Renal pelvis (tissue), 4 donors: ENCODE data around the gene GYS1. TPM values are rescaled to one million over a fixed set of nuclear protein-coding genes. Genes with fewer than 3 reads are reported as not detected.

ENCODE experiments used
- DNase-seq: peaks from one replicate; pipeline ENCODE4 v3.0.0-alpha.2; 2013
- polyA plus RNA-seq, 3 donors: library from polyadenylated mRNA; unstranded; fragments of 120-200 nt; gene quantifications; one replicate each; pipeline ENCODE4 v1.2.1, GENCODE V29; 2013; ENCODE audit not compliant: insufficient read length in 3 of 3

Gene GYS1
- polyA plus RNA-seq, 3 donors = 42.9 to 56.7 (median 55.5) TPM

DNA sequence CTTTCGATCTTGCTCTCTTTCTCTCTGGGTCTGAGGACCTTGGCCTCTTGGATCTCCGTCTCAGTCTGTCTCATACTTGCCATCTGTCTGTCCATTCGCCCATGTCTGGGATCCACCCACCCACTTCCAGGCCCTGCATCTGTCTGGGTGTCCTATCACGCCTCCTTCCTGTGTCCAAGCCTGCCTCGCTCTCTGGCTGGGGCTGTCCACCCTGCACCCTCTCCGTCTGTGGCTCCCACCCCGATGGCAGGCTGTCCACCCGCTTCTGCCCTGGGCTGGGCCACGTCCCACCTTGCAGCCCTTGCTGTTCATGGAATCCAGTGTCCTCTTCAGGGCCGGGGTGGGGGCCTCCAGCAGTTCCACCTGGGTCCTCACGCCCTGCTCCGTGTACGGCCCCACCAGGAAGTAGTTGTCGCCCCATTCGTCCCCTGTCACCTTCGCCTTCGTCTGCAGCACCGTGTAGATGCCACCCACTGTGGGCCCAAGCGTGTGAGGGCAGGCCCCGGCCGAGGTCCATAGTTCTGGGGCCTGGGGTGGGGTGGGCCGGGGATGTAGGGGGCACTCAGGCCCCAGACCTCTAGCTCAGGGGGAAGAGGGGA, 2.0 kb downstream of the GYS1 start:
- DNase-seq = no peak

DNA sequence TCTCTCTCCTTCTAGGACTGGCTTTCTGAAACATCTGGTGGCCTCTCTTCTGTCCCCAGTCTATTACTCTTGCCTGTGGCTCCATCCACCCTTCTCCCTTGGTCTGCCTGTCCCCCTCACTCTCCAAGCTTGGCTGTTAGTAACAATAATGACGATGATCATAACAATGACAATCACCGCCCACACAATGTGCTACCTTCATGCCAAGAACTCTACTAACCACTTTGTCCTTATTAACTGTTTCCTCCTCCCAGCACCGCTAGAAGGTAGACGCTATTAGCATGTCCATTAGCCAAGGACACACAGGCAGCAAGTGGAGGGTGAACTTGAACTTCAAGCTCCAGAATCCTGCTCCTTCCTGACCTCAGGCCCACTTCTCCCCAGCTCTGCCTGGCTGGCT, 2.7 kb downstream of the GYS1 start:
- no peak for DNase-seq

DNA sequence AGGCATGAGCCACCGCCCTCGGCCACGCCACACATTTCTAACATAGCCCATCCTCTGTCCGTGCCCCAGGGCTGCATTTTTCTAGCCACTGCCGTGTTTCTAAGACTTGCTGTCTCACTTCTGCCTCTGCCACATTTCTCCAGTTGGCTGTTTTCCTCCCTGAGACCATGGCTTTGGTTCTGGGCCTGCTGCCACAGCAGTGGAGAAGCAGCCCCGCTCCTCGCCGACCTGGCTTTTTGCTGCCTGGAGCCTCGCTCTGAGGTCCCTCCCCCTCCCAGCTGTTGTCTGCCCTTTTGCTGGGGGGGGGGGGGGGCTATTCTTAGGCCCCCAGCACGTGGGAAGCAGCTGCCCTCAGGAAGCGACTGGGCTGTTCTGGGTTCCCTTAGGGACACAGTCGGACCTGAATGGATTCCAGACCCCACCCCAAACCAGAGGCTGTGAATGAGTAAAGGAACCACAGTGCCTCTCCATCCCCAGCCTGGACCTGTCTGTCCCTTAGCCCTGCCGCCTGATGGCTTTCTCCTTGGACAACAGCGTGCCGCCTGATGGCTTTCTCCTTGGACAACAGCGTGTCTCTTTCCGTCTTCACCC, 3.3 kb downstream of the GYS1 start:
- DNase-seq = no peak

- no peak for DNase-seq
Measured at GRCh38 chr19:48988860-48989259, 4.2 kb downstream of the GYS1 start.

DNA sequence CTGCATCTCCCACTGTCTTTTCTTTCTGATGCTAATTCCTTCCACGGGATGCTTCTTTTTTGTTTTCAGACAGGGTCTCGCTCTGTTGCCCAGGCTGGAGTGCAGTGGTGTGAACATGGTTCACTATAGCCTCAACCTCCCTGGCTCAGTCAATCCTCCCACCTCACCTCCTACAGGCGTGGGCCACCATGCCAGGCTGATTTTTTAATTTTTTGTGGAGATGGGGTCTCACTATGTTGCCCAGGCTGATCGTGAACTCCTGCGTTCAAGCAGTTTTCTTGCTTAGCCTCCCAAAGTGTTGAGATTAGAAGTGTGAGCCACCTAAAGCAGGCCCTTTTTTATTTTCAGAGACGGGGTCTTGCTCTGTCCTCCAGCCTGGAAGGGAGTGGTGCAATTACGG, 4.8 kb downstream of the GYS1 start:
- no peak for DNase-seq

GRCh38 chr19:48987323-48987722, 5.8 kb downstream of the GYS1 start:
- no peak for DNase-seq

DNA sequence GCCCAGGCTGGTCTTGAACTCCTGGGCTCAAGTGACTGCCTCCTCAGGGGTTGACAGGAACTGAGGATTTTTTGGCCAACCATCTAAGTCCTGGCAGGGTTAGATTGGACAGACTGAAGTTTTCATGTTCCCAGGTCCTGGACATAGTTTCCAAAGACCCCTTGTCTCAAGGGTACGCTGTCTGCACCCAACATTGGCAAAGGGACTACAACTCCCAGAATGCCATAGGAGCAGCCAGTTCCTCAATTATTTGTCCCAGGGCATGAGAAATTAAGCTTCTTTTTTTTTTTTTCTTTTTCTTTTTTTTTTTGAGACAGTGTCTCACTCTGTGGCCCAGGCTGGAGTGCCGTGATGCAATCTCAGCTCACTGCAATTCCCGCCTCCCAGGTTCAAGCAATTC, 6.9 kb downstream of the GYS1 start:
- no peak for DNase-seq

GRCh38 chr19:48985711-48986110, 7.4 kb downstream of the GYS1 start:
- DNase-seq = no peak

DNA sequence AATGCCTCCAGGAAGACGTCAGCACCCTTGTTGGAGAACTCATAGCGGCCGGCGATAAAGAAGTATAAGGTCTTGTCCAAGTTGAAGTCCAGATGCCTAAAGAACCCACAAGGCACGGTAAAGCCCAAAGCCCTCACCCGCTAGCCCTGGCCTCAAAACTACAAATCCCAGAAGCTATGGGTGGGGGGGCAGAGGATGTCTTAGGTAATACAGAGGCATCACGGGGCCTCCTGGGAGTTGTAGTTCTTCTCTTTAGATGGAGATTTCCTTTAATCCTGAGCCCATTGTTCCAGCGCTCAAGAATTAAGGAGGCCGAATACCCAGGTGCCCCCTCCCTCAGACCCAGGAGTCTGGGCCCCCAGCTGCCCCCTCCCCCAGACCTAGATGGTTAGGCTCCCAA, 10.8 kb downstream of the GYS1 start:
- no peak for DNase-seq

DNA sequence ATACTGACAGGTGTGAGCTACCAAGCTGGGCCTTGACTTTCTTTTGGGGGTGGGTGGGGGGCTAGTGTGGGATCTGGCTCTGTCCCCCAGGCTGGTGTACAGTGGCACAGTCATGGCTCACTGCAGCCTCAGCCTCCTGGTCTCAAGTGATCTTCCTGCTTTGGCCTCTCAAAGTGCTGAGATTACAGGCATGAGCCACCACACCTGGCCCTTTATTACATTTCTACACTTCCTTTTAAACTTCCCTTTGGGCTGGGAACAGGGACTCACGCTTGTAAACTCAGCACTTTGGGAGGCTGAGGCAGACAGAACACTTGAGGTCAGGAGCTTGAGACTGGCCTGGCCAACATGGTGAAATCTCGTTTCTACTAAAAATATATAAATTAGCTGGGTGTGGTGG, 16.0 kb downstream of the GYS1 start:
- DNase-seq = no peak

GRCh38 chr19:48975947-48976847, 16.9 kb downstream of the GYS1 start:
- no peak for DNase-seq

DNA sequence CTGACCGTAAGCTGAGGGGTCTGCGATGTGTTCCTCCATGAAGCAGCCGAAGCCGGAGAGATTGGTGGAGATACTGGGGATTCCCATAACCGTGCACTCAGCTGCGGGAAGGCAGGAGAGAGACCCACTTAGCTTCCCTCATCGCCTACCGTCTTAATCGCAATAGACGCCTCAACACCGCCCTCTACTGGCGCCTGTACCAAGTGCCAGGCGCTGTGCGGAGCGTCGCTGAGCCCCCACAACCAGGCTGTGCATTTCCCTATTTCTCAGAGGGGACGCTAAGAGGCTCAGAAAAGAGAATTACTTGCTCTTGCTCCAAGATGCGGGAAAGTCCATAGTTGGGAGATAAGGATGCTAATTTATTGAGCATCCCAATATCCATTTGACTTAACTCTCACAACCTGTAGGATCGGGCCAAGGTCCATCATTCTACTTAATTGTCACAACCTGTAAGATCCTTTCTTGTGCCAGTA, 22.1 kb downstream of the GYS1 start:
- DNase-seq = peak; percentile 81

- no peak for DNase-seq
Measured at GRCh38 chr19:48970139-48970766, 22.9 kb downstream of the GYS1 start.

DNA sequence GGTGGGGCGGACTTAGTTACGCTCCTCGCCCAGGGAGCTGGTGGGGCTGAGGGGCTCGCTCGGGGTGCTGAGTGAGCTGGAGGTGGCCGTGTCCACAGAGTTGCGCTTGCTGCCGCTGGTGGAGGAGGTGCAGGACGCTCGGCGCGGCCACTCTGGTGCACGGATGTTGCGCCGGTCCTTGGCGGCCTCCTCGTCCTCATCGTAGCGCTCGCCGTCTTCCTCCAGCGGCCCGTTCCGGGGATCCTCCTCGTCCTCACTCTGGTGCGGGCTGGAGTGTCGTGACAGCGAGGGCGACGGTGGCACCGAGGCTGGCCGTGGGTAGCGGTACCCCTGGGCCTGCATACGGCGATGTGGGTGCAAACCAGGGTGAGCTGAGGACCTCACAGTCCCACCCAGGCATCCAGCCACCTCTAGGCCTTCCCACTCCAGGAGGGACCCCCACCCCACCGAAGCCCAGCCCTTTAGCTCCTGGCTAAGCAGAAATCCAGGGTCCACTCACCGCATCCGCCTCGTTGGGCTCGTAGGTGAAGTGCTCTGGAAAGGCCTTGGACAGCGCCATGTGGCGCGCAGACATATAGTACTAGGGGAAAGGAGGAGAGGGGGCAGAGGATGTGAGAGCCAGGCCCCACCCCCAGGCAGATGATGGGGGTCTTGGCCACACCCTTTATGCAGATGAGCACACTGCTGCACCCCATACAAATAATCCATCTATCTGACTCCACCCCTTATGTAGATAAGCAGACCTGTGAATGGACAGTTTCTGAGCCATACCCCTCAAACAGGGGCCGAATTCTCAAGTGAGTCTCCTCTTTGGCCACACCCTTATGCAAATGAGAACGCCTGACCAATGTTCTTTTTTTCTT, 23.6 kb downstream of the GYS1 start:
- no peak for DNase-seq

GRCh38 chr19:48968813-48969218, 24.3 kb downstream of the GYS1 start:
- DNase-seq = no peak

- DNase-seq = no peak
Measured at GRCh38 chr19:48968179-48968661, 24.9 kb downstream of the GYS1 start.

- no peak for DNase-seq
Measured at GRCh38 chr19:48967346-48968178, 25.5 kb downstream of the GYS1 start.

GRCh38 chr19:48966541-48967345, 26.4 kb downstream of the GYS1 start:
- no peak for DNase-seq

DNA sequence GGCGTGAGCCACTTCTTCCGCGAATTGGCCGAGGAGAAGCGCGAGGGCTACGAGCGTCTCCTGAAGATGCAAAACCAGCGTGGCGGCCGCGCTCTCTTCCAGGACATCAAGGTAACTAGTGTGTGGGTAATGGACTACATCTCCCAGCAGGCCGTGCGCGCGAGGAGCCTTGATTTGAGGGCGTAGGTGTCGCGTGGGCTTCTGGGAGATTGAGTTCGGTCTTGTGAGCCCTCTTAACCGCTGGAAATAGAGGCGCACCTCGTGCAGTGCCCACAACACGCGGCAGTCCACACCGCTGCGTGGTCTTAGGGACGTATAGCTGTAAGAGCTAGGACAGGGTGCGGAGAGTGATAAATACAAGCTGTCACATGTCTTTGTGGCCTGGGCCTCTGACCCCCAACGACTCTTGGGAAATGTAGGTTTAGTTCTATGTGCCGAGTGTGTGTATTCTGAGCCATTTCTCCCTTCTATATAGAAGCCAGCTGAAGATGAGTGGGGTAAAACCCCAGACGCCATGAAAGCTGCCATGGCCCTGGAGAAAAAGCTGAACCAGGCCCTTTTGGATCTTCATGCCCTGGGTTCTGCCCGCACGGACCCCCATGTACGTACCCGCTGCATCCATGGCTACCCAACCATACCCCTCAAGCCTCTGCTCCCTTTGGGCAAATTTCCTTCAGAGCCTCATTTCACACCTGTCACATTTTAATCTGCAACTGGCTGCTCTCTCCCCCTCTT, 27.1 kb downstream of the GYS1 start:
- peak; percentile 87 for DNase-seq
